Measurements from ENCODE around the gene JAM3. TPM values are rescaled to one million over a fixed set of nuclear protein-coding genes. Genes with fewer than 3 reads are reported as not detected.
A peak's percentile ranks its signal among the peaks of the same experiment; 100 is the strongest.
"Not testable (repeated sequence)": the region's sequence is repeated elsewhere in the genome, so short reads cannot be mapped to it uniquely, and the experiment has no call there.

JAM3 gene
- total RNA-seq, 8 experiments from 2014 or later: 34.1 to 141 (median 58.4) TPM

DNA sequence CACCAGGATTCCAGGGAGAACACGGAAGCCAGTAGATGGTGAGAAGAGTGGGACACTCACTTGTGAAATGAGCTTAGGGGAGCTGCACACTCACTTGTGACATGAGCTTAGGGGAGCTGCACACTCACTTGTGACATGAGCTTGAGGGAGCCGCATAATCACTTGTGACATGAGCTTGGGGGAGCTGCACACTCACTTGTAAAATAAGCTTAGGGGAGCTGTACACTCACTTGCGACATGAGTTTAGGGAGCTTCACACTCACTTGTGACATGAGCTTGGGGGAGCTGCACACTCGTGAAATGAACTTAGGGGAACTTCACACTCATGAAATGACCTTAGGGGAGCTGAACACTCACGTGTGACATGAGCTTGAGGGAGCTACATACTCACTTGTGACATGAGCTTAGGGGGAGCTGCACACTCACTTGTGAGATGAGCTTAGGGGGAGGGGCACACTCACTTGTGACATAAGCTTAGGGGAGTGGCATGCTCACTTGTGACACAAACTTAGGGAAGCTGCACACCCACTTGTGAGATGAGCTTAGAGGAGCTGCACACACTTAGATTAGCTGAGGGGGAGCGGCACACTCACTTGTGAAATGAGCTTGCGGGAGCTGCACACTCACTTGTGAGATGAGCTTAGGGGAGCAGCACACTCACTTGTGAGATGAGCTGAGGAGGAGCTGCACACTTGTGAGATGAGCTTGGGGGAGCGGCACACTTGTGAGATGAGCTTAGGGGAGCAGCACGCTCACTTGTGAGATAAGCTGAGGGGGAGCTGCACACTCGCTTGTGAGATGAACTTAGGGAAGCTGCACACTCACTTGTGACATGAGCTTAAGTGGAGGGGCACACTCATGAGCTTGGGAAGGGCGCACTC, 95.9 kb downstream of the JAM3 start:
- no peak for ATAC-seq (replicated peaks in 6 of 8)
- Histone ChIP-seq H3K4me1 (replicated peaks in 1 of 2) (no peaks in the 10 kb centered on the region), H3K4me3 (no peak overlapping the region), H3K27ac (no peak overlapping the region)
- 68 to 100% (median 95%) methylated on average over 1 to 5 of the region's 11 CpGs for WGBS, 10 experiments
- in situ Hi-C loops (cut with MboI; ENCODE audit: low pct_unique_long_range_greater_than_20kb in 2 of 9, low sequenced_read_pairs in 9 of 9, unreplicated experiment in 9 of 9): no loop called here

DNA sequence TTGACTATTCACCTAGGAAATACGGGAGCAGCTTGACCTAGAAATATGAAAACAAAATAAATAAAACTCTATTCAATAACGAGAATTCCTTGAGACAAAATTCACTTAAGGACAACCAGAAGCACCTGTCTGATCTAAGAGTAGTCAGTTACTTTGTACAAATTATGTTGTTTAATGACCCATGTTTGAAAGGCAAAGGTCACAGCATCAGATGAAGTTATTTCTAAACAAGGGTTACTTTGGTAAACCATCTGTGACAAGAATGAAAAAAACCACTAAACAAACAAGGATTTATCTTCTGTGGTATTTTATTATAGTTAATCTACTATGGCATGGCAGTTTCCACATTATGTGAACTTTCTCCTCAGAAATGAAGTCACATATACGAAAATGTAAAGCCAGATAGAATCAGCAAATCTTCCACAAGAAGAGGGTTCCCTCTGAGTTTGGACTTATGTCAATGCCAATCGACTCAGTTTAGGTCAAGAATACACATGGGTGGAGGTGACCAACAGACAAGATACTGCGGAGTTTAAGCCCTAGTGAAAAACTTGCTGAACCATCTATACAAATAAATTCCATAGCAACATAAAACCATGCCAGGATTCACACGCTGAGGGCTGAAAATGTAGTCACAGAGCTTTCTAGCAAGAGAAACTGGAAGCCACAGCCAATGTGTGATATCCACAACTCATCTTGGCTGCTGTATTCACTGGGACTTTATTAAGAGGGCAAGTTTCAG, 101.5 kb downstream of the JAM3 start:
- peak in 1 of 8 experiments; percentile 60 for ATAC-seq (replicated peaks in 6 of 8)
- Histone ChIP-seq H3K4me3 (no peak overlapping the region), H3K4me1 (replicated peaks in 1 of 2) (no peaks in the 10 kb centered on the region), H3K27ac (no peak overlapping the region)
- in situ Hi-C loops (cut with MboI; ENCODE audit: low pct_unique_long_range_greater_than_20kb in 2 of 9, low sequenced_read_pairs in 9 of 9, unreplicated experiment in 9 of 9): no loop called here
- 77 to 100% (median 97%) methylated on average over 1 to 6 of the region's 6 CpGs for WGBS, 10 experiments

DNA sequence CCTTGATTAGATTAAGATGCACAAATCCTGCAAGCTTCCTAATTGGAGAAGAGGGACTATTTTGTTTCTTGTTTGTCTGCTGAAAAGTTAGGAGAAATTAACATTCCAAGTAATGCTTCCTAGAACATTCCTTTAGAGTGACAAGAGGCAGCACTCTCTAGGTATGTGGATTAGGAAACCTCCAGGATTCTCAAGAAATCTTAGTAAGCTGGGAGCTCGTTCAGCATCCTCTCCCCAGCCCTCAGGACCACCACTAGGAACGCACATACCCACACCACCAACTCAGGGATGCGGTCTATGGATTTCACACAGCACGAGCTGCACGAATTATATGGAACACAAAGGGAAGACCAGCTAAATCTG, 102.0 kb downstream of the JAM3 start:
- Histone ChIP-seq H3K4me3 (no peak overlapping the region), H3K27ac (no peak overlapping the region), H3K4me1 (replicated peaks in 1 of 2) (no peaks in the 10 kb centered on the region)
- 83 to 100% (median 100%) methylated on average over 1 to 5 of the region's 5 CpGs; no CpG with 5 or more reads in 4 of the 10 experiments for WGBS, 10 experiments
- in situ Hi-C loops (cut with MboI; ENCODE audit: low pct_unique_long_range_greater_than_20kb in 2 of 9, low sequenced_read_pairs in 9 of 9, unreplicated experiment in 9 of 9): no loop called here
- ATAC-seq (replicated peaks in 6 of 8): peak in 1 of 8 experiments; percentile 31

DNA sequence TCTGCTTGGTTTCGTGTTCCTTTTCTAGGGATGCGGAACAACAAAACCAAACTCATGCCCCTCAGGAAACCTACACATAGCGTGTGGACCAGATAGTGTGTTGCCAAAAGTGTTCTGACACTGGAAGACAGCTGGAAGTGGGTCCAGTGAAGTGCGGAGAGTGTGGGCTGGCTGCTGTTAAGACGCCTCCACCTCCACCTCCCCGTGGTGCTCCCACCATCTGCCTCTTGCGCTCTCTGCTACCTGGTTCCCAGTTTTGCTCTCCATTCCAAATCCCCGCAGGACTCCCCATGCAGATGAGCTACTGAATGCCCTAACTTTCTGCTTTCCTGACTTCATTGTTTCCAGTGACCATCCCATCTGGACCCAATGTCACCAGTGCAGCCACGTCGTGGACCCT, 103.1 kb downstream of the JAM3 start:
- Histone ChIP-seq H3K4me1 (replicated peaks in 1 of 2) (no peaks in the 10 kb centered on the region), H3K4me3 (no peak overlapping the region), H3K27ac (no peak overlapping the region)
- ATAC-seq (replicated peaks in 6 of 8): no peak
- in situ Hi-C loops (cut with MboI; ENCODE audit: low pct_unique_long_range_greater_than_20kb in 2 of 9, low sequenced_read_pairs in 9 of 9, unreplicated experiment in 9 of 9): no loop called here
- 93 to 100% (median 100%) methylated on average over 1 to 6 of the region's 10 CpGs; no CpG with 5 or more reads in 3 of the 10 experiments for WGBS, 10 experiments

DNA sequence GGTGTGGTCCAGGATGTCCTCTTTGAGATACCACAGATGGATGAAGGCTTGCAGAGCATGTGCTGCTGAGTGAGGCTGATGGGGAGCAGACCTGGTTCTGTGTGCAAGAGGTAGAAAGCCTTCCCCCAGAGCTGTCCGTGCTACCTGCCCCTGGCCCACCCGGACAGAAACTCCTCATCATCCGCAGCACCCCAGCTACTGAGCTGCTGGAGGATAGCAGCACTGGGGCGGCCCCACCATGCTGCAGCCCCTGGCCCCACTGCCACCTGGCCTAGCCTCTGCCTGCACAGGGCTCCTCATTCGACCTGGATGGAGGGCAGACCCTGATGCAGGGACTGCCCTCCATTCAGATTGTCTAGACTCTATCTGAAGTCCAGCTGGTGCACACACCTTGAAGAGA, 104.4 kb downstream of the JAM3 start:
- ATAC-seq (replicated peaks in 6 of 8): no peak
- Histone ChIP-seq H3K4me1 (replicated peaks in 1 of 2) (no peaks in the 10 kb centered on the region), H3K4me3 (no peak overlapping the region), H3K27ac (no peak overlapping the region)
- in situ Hi-C loops (cut with MboI; ENCODE audit: low pct_unique_long_range_greater_than_20kb in 2 of 9, low sequenced_read_pairs in 9 of 9, unreplicated experiment in 9 of 9): no loop called here
- 100% methylated on average over 1 to 2 of the region's 5 CpGs; no CpG with 5 or more reads in 8 of the 10 experiments for WGBS, 10 experiments

DNA sequence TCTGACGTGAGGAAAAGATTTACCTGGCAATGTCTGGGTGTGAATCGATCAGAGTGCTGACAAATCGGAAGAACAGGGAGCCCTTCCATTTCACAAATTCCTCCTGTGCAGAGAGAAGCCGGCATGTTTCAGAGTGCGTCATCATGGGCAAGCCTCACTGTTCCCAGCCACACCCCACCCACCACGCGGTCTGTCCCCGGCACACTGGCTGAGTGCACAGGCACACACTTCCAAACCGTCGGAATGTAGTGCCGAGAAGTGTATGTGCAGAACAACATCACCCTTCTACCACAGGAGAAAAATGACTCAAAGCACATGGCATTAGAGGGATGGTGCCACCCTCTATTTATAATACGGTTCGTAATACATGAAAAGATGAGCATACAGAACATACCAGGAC, 107.4 kb downstream of the JAM3 start:
- no peak for ATAC-seq (replicated peaks in 6 of 8)

DNA sequence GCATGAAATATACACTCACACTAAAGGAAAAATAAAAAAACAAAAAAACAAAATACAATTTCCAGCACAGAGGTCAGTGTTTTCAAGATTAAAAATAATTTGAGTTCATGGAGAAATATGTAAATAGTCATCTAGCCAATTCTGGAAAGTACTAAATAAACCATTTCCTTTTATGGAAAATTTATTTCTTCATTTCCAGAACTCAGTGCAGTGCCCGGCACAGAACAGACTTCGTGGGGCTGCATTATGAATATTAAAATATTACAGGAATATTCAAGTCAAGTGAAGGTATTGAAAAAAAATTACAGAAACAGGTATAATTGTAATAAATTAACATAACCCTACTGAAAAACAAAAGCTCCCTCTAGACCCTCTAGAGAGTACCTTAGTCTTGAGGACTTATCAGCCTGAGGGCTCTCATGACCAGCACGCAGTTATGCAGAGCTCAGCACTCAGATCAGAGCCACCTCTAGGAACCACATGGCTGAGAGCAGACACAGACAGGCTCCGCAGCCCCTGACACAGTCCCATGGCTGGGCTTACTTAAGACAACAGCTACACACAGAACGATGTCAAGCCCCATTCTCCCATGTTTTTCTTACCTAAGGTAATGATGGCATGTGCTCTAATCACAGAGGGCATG, 109.3 kb downstream of the JAM3 start:
- peak in 1 of 8 experiments; percentile 79 for ATAC-seq (replicated peaks in 6 of 8)

More for the DNA sequence above, 107.4 kb downstream of the JAM3 start:
- H3K4me1 ChIP-seq (replicated peaks in 1 of 2): no peaks in the 10 kb centered on the region
- H3K27ac ChIP-seq: no peak overlapping the region
- no peak overlapping the region for H3K4me3 ChIP-seq
- WGBS, 10 experiments: 90 to 100% (median 95%) methylated on average over 2 to 12 of the region's 13 CpGs; no CpG with 5 or more reads in 3 of the 10 experiments
- in situ Hi-C loops (cut with MboI; ENCODE audit: low pct_unique_long_range_greater_than_20kb in 2 of 9, low sequenced_read_pairs in 9 of 9, unreplicated experiment in 9 of 9): no loop called here

DNA sequence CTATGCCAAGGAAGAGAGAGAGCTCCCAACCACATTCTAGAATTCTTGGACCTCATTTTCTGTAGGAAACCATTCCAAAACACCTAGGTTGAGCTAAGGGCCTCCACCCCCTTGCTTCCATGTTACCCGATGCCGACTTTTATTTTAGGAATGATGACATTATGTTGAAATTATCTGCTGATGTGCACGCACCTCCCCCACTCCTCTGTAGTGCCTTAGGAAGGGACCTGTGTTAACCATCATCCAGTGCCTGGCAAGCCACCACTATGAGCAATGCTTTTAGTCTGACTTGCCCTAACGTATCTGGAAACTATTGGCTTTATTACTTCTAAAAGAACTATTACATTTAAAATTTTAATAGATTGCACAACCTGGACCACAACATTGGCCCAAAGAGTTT, 112.8 kb downstream of the JAM3 start:
- Histone ChIP-seq H3K27ac (no peak overlapping the region), H3K4me1 (replicated peaks in 1 of 2) (no peaks in the 10 kb centered on the region), H3K4me3 (no peak overlapping the region)
- WGBS, 10 experiments: 20 to 100% (median 93%) methylated on average over 1 to 4 of the region's 4 CpGs; no CpG with 5 or more reads in 1 of the 10 experiments
- in situ Hi-C loops (cut with MboI; ENCODE audit: low pct_unique_long_range_greater_than_20kb in 2 of 9, low sequenced_read_pairs in 9 of 9, unreplicated experiment in 9 of 9): no loop called here
- peak in 2 of 8 experiments; percentile 34 to 58 for ATAC-seq (replicated peaks in 6 of 8)

More for the DNA sequence above, 109.3 kb downstream of the JAM3 start:
- in situ Hi-C loops (cut with MboI; ENCODE audit: low pct_unique_long_range_greater_than_20kb in 2 of 9, low sequenced_read_pairs in 9 of 9, unreplicated experiment in 9 of 9): no loop called here
- Histone ChIP-seq H3K4me1 (replicated peaks in 1 of 2) (no peaks in the 10 kb centered on the region), H3K4me3 (no peak overlapping the region), H3K27ac (no peak overlapping the region)
- 36 to 97% (median 79%) methylated on average over 2 to 4 of the region's 5 CpGs; no CpG with 5 or more reads in 1 of the 10 experiments for WGBS, 10 experiments

DNA sequence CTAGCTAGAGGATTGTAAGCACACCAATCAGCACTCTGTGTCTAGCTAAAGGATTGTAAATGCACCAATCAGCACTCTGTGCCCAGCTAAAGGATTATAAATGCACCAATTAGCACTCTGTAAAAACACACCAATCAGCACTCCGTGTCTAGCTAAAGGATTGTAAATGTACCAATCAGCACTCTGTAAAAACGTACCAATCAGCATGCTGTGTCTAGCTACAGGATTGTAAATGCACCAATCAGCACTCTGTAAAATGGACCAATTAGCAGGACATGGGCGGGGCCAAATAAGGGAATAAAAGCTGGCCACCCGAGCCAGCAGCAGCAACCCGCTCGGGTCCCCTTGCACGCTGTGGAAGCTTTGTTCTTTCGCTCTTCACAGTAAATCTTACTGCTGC, 119.2 kb downstream of the JAM3 start:
- WGBS, 10 experiments: 87 to 97% (median 91%) methylated on average over 2 to 8 of the region's 8 CpGs; no CpG with 5 or more reads in 5 of the 10 experiments
- in situ Hi-C loops (cut with MboI; ENCODE audit: low pct_unique_long_range_greater_than_20kb in 2 of 9, low sequenced_read_pairs in 9 of 9, unreplicated experiment in 9 of 9); H3K4me1 ChIP-seq (replicated peaks in 1 of 2); ATAC-seq (replicated peaks in 6 of 8); H3K4me3 ChIP-seq; H3K27ac ChIP-seq: not testable (repeated sequence)

DNA sequence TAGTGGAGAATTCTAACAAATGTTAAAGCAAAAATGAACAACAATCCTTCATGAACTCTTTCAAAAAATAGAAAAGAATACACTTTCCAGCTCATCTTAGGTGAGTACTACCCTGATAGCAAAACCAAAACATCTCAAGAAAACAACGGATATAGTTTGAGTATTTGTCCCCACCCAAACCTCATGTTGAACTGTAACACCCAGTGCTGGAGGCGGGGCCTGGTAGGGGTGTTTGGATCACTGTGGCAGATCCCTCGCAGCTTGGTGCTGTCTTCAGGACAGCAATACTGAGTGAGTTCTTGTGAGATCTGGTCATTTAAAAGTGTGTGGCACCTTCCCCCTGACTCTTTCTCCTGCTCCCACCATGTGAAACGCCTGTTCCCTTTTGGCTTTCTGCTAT, 127.9 kb downstream of the JAM3 start:
- H3K4me3 ChIP-seq: no peak overlapping the region
- WGBS, 10 experiments: 83 to 100% (median 96%) methylated on average over 1 to 3 of the region's 4 CpGs; no CpG with 5 or more reads in 2 of the 10 experiments
- in situ Hi-C loops (cut with MboI; ENCODE audit: low pct_unique_long_range_greater_than_20kb in 2 of 9, low sequenced_read_pairs in 9 of 9, unreplicated experiment in 9 of 9): no loop called here
- ATAC-seq (replicated peaks in 6 of 8): peak in 1 of 8 experiments; percentile 97
- H3K27ac ChIP-seq: no peak overlapping the region
- no peaks in the 10 kb centered on the region for H3K4me1 ChIP-seq (replicated peaks in 1 of 2)

DNA sequence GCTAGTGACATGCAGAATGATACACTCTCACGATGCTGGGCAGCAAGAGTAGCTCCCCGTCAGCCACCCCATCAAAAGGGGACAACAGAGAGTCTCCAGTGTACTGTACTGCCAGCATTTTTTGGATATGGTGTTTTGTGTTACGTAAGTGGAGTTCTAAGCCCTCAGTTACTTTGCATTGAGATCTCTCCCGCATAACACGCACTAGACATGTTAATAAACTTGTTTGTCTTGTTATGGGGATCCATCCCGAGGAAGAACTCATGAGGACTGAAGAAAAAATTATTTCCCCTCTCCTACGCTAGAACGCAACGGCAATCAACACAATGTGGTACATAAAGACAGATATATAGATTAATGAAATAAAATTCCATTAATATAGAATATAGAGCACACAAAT, 130.7 kb downstream of the JAM3 start:
- no peak overlapping the region for H3K27ac ChIP-seq
- WGBS, 10 experiments: 33 to 100% (median 96%) methylated on average over 1 to 8 of the region's 9 CpGs; no CpG with 5 or more reads in 3 of the 10 experiments

DNA sequence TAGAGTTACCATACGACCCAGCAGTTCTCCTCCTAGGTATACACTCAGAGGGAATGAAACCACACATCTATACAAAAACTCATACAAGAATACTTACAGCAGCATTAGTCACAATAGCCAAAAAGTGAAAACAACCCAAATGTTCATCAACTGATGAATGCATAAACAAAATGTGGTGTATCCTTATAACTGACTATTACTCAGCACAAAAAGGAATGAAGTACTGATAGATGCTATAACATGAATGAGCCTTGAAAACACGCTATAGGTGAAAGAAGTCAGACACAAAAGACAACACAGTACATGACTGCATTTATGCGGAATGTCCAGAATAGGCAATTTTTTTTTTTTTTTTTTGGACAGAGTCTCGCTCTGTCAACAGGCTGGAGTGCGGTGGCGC, 131.8 kb downstream of the JAM3 start:
- no peak for ATAC-seq (replicated peaks in 6 of 8)
- 93 to 100% (median 100%) methylated on average over 1 to 6 of the region's 6 CpGs; no CpG with 5 or more reads in 1 of the 10 experiments for WGBS, 10 experiments
- Histone ChIP-seq H3K4me1 (replicated peaks in 1 of 2) (no peaks in the 10 kb centered on the region), H3K4me3 (no peak overlapping the region), H3K27ac (no peak overlapping the region)
- in situ Hi-C loops (cut with MboI; ENCODE audit: low pct_unique_long_range_greater_than_20kb in 2 of 9, low sequenced_read_pairs in 9 of 9, unreplicated experiment in 9 of 9): no loop called here

More for the DNA sequence above, 130.7 kb downstream of the JAM3 start:
- no peak overlapping the region for H3K4me3 ChIP-seq
- ATAC-seq (replicated peaks in 6 of 8): no peak
- in situ Hi-C loops (cut with MboI; ENCODE audit: low pct_unique_long_range_greater_than_20kb in 2 of 9, low sequenced_read_pairs in 9 of 9, unreplicated experiment in 9 of 9): no loop called here
- no peaks in the 10 kb centered on the region for H3K4me1 ChIP-seq (replicated peaks in 1 of 2)
